T47D (cell line): ENCODE measurements around the gene ANKRD44.
A peak's percentile ranks its signal among the peaks of the same experiment; 100 is the strongest.

Experiments
- DNase-seq, 2 experiments: peaks; one replicate each; pipeline versions ENCODE4 v3.0.0 to v3.0.0-alpha.2; 2011 to 2012; ENCODE audit warnings: low read depth in 1 of 2, low spot score in 1 of 2
- JUND ChIP-seq: IDR thresholded peaks from 2 replicates; pipeline ENCODE4 v1.6.1; 2012; ENCODE audit warnings: low read depth
- in situ Hi-C: cut with HindIII; loops from 2 replicates; pipeline ENCODE4 v1.10.0; 2016; ENCODE audit warnings: low sequenced_read_pairs, low pct_unique_long_range_greater_than_20kb

The ANKRD44 gene

DNA sequence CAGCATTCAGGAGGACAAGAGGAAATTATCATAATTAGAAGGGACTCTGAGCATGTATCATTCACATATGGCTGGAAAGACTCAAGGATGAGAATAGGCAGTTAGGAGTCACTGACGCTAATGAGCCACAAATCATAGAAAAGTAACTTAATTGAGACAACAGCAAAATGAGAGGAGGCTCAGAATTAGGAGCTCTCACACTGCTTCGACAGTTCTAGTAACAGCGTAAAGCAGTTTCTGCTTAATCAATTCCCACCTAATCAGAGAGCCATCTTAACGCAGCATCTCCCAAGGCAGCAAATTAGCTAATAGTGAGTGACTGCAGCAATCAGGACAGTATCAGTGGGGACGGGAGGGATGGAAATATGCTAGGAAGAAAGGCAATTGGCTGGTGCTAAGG, 32.8 kb downstream of the ANKRD44 start:
- in situ Hi-C loops, result no loop called here
- TF ChIP-seq JUND, result no peak
- no peak for DNase-seq

DNA sequence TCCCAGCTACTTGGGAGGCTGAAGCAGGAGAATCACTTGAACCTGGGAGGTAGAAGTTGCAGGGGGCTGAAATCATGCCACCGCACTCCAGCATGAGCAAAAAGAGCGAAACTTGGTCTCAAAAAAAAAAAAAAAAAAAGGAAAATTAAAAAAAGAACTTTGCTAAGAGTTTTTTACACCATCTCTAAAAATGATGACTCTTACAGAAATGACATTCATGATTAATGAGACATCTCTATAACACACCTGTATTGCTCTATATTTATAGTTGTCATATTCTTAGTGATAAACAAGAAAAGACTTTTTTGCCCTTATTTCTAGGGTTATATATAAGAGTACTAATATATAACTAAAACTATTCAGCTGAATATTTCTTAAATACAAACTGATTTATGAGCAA, 34.4 kb downstream of the ANKRD44 start:
- no peak for DNase-seq
- TF ChIP-seq JUND, result no peak

DNA sequence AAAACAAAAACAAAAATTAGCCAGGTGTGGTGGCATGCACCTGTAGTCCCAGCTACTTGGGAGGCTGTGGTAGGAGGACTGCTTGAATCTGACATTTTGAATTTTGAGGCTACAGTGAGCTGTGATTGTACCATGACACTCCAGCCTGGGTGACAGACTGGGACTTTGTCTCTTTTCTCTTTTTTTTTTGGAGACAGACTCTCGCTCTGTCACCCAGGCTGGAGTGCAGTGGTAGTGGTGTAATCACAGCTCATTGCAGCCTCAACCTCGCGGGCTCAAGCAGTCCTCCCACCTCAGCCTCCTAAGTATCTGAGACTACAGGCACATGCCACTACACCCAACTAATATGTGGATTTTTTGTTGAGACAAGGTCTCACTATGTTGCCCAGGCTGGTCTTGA, 35.6 kb downstream of the ANKRD44 start:
- no peak for DNase-seq
- no peak for TF ChIP-seq JUND
- in situ Hi-C loops, result no loop called here

More for the DNA sequence above, 34.4 kb downstream of the ANKRD44 start:
- in situ Hi-C loops, result no loop called here

DNA sequence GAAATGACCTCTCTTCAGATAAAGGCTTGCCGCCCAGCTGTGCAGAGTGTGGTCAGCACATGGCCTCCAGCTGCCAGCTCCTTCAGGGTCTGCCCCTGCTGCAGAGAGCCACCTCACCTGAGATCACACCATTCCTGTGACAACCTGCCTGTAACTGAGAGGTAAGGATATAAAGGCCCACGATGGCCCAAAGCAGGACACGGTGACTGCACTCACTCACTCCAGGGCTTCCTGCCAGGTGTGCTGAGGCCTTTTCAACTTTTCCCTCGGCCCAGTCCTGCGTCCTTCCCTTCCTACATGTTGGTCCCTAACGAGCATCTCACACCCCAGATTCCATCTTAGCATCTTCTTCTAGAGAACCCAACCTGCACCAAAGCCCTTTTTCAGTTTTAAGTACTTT, 36.2 kb downstream of the ANKRD44 start:
- in situ Hi-C loops, result no loop called here
- no peak for DNase-seq
- TF ChIP-seq JUND, result no peak

DNA sequence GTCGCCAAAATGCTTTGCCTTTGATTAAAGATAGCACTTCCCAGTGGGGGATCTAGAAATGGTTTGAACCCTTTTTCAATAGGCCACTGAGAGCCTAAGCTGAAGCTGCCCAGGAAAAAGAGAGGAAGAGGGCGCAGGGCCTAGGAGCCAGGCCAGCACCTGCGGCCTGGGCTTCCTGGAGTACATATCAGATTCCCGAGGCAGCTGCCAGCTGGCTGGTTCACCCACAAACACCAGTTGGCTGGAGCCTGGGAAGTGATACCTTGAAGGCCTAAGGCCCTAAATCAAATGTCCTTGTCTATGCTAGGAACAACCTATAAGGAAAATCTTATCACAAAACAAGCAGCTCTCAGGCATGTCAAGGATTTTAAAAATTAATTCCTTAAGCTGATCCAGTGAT, 37.1 kb downstream of the ANKRD44 start:
- DNase-seq, result peak in 1 of 2 experiments; percentile 28
- no peak for TF ChIP-seq JUND
- in situ Hi-C loops, result no loop called here

DNA sequence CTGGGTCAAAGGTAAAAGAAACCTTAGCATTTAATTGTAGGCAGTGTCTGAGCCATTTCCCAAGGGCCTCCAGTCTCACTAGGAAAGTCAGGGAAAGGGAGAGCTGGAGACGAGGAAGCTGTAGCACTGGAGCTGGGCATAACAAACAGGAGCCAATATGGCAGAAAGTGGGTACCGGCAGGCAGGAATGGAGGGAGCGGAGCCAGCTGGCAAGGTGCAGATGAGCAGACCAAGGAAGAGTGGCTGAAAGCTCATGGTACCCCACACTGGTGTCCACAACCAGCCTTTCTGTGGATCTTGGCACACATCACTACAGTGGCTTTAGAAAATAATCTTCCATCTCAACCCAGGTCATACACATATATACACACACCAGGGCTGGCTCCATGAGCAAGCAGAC, 40.0 kb downstream of the ANKRD44 start:
- DNase-seq, result no peak
- TF ChIP-seq JUND, result no peak
- in situ Hi-C loops, result no loop called here

DNA sequence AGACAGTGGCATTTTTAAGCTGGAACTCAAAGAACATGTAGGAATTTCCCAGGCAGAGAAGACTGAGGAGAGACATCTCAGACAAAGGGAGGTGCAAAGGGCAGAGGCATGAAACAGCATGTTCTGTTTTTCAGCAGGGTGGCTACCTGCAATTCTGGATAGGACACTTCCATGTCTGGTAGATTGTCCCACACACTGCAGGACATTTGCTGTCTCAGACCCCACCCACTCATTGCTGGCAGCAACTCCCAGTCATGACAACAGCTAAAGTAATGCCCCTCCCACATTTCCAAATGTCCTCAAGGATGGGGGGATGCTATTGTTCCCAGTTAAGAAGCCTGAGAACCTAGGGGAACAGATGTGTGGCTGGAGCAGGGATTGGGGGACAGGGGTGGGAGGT, 40.8 kb downstream of the ANKRD44 start:
- in situ Hi-C loops, result no loop called here
- no peak for DNase-seq
- no peak for TF ChIP-seq JUND

DNA sequence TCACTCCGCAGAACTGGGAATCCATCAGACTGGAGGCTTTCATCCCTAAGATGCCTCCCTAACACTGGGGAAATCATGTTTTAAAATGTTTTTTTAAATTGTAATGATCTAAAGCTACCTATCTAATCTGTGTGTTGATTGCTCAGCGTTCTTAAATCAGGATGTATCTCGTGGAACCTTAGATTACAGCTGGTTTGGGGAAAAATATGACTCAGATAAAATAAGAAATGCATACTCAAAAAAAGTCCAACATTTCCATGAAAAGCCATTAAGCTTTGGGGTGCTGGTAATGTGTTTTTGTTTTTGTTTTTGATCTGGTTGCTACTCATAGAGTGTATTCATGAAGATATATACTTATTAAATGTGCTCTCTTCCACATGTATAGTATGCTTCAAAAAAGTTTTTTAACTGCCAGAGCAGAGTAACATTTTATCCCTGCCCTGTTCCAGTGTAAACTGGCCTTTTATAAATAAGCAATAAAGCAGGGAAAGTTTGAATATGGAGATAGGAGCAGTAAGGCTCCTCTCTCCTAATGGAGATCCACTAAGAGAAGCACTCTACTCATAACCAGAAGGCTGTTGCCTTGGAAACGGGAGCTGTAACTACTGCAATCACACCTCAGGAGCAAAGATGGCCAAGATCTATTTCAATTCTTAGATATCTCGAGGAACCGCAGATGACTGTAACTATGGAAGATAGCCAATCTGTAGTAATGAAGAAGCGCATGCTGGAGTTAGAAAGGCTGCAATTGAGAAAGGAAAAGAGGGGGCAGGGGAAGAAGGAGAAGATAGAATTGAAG, 41.6 kb downstream of the ANKRD44 start:
- TF ChIP-seq JUND, result no peak
- in situ Hi-C loops, result no loop called here
- DNase-seq, result no peak

DNA sequence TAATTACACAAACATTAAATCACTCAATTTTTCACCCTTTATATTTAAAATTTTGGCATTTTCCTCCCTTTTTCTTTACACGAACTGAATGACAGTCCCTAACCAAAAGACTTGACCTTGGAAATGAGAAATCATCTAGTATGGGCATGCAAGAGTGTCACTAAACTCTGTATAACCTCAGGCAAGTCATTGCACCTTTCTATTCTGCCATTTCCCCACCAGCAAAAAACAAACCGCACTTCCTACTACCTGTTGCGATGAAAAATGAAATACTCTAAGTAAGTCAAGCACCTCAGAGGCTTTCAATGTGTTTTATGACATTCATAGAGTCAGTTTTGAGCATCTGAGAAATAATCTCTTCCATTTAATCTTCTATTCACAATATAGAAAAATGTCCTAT, 44.1 kb downstream of the ANKRD44 start:
- no peak for TF ChIP-seq JUND
- in situ Hi-C loops, result no loop called here
- DNase-seq, result no peak

DNA sequence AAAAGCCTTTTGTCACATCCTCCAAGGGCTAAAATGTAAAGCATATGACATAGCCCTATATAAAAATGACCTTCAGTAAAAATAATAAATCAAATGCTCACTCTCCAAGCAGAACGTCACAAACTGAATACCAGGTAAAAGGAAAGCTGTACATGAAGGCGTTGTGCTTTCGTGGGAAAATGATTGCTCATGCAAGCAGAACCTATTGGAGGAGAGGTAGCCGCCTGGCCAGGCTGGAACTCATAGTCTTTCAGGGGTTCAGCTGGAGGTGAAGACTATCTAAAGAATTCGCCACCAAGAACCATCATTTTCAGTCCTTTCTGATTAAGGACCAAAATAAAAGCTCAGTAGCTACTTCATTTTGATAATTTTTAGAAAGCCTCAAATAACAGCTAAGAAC, 44.7 kb downstream of the ANKRD44 start:
- in situ Hi-C loops, result no loop called here
- DNase-seq, result no peak
- no peak for TF ChIP-seq JUND

DNA sequence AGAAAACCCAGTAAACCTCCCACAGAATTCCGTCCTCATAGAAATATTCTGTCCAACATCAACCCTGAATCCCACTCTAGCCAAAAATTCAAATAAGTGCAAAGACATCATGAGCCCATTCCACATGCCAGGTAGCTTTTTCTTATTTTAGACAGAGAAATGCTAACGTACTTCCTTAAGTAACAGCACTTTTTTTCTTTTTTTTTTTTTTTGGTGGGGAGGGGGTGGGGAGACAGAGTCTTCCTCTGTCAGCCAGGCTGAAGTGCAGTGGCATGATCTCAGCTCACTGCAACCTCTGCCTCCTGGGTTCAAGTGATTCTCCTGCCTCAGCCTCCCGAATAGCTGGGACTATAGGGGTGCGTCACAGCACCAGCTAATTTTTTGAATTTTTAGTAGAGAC, 45.5 kb downstream of the ANKRD44 start:
- no peak for TF ChIP-seq JUND
- DNase-seq, result no peak
- in situ Hi-C loops, result no loop called here

DNA sequence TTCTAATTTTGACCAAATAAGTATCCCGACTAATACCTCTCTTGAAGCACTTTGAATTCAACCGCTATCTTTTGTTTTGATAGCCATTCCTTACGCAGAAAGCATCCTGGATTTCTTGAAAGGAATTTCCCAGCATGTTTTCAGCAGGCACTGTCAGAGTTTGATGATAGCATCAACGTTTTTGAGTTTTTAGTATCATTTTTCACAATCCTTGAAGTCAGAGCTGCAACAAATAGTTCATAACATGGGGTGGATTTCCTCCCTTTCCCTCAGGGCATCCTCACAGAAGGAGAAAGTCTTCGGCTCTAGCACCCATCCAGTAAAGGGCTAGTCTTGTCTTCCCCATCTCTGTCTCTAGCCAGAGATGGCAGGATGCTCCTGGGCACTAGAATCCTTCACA, 46.2 kb downstream of the ANKRD44 start:
- no peak for TF ChIP-seq JUND
- in situ Hi-C loops, result no loop called here
- DNase-seq, result no peak

DNA sequence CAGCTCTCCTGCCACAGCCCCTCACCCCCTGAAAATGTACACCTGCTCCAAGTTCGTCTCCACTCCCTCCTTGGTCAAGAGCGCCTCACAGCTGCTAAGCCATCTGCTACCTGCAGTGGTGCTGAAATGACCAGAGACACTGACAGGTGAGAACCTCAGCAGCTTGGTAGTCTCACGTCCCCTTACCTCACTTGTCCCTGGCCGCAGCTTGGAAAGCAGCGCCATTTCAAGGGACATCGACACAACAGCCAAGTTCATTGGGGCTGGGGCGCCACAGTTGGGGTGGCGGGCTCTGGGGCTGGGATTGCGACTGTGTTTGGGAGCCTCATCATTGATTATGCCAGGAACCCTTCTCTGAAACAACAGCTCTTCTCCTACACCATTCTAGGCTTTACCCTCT, 47.5 kb downstream of the ANKRD44 start:
- in situ Hi-C loops, result no loop called here
- no peak for TF ChIP-seq JUND
- DNase-seq, result no peak

DNA sequence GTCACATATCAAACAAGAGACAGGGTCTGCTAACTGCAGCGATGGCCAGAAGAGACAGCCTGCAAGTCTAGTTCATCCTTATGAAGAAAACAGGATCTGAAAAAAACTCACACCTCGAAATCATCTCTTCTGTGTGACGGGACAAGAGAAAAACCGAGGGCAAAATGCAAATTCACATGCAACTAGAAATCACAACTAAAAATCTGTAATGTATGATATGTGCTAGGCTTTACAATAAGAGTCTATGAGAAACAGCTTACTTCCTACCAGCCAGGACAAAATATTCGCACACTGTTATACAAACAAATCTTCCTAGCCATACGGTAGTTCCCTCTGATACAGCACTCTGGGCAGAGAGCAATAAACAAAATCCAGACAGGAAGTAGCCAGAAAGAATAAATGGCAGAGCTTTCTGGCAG, 48.8 kb downstream of the ANKRD44 start:
- in situ Hi-C loops, result no loop called here
- no peak for TF ChIP-seq JUND
- no peak for DNase-seq
